Retinal pigment epithelial cell (primary cell): ENCODE results near the gene TENM4.
A peak's percentile ranks its signal among the peaks of the same experiment; 100 is the strongest.

ENCODE experiments used
- DNase-seq: peaks from one replicate; pipeline ENCODE4 v3.0.0-alpha.2; 2010; ENCODE audit warnings: low read depth
- H3K4me3 ChIP-seq: 2 replicates; pipeline ENCODE4 v1.5.1; 2011; ENCODE audit warnings: mild to moderate bottlenecking, low read length, control low read depth, moderate library complexity
- CTCF ChIP-seq: conservative IDR thresholded peaks from 2 replicates; pipeline ENCODE4 v1.5.1; 2011; ENCODE audit warnings: low read depth, low read length, control low read depth, inconsistent platforms

Gene TENM4

GRCh38 chr11:78812513-78813293, 628.1 kb downstream of the TENM4 start:
- DNase-seq: no peak
- no peak overlapping the region for H3K4me3 ChIP-seq
- TF ChIP-seq CTCF: no peak

DNA sequence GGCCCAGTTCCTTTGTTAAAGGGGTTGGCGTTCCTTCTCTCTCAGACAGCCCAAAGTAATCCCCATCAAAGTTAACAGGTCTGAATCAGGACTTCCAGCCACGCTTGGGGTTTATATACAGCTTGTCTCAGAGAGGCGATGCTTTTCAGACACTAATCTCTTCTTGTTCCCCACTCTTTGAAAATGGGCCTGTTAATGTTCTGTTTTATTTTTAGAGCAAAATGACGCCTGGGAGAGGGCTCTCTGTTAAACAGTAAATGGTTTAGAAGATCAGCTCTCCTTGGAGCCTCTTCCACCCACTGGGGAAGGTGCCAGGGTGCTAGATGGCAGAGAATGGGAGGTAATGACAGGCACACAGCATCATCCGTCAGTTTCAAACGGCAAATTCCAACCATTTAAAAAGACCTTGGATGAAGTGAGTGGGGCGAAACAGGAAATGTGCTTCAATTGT, 630.2 kb downstream of the TENM4 start:
- DNase-seq: no peak

DNA sequence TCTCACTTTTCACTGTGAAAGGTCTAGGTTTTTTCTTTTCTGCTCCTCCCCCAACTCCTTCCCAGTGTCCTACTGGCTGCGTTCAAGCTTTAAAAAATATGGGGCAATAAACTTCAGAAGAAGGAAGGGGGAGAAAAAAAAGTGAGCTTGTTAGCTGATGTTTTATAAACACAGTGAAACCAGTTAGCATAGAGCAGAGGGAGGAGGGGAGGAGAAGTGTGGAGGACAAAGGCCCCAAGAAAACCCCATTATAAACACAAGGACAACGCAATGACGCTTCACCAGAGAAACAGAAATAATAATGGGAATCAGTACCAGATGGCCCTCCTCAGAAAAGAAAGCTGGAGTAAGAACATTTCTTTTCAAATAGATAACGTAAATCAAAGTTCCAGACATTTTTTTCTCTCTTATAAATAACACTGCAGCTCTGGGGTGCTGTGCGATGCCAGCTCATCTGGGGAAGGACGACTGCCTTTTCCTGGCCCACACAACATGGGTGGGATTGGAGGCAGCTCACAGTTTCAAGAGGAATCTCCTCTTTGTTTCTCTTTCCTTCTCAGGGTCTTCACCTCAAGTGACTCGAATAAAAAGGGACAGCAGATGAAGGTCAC, 630.8 kb downstream of the TENM4 start:
- H3K4me3 ChIP-seq: no peak overlapping the region
- TF ChIP-seq CTCF: no peak
- no peak for DNase-seq

More for the DNA sequence above, 630.2 kb downstream of the TENM4 start:
- TF ChIP-seq CTCF: no peak
- no peak overlapping the region for H3K4me3 ChIP-seq

GRCh38 chr11:78808923-78809322, 631.9 kb downstream of the TENM4 start:
- no peak overlapping the region for H3K4me3 ChIP-seq
- peak; percentile 78 for DNase-seq
- TF ChIP-seq CTCF: no peak

GRCh38 chr11:78807351-78807750, 633.5 kb downstream of the TENM4 start:
- H3K4me3 ChIP-seq: no peak overlapping the region
- no peak for TF ChIP-seq CTCF
- no peak for DNase-seq

DNA sequence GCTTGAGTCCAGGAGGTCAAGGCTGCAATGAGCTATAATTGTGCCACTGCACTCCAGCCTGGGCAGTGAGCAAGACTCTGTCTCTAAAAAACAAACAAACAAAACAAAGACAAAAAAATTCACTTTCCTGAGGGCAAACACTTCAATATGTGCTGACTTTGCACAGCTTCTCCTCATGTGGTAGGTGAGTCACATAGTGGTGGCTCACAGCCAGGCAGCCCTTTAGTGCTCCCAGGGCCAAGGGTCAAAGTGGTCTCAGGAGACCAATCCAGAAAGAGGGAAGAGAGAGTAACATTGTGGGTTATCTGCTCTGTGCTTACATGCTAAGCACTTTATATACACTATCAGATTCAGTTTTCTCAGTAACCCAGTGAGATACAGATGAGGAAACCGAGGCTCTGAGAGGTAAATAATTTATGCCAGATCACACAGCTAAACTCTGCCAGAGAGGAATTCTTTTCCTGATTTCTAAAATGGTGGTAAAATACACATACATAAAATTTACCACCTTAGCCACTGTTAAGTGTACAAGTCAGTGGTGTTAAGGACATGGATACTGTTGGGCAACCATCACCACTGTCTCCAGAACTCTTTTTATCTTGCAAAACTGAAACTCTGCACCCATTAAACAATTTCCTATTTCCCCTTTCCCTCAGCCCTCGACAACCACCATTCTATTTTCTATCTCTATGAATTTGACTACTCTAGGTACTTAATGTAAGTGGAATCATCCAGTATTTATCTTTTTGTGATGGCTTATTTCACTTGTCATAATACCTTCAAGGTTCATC, 634.4 kb downstream of the TENM4 start:
- H3K4me3 ChIP-seq: no peak overlapping the region
- no peak for TF ChIP-seq CTCF
- no peak for DNase-seq
